WERI-Rb-1 (cell line): Measurements from ENCODE around the gene MYOM3.

Experiments used
- DNase-seq: peaks from one replicate; pipeline ENCODE4 v3.0.0-alpha.2; 2020
- H3K27ac ChIP-seq: fragments of 250-450 bp; sonication (Bioruptor Pico); 2 replicates; pipeline ENCODE4 v1.5.1; 2020; ENCODE audit warnings: mild to moderate bottlenecking, moderate library complexity
- H3K27me3 ChIP-seq: fragments of 250-450 bp; sonication (Bioruptor Pico); 2 replicates; pipeline ENCODE4 v1.5.1; 2021; ENCODE audit warnings: mild to moderate bottlenecking, low read depth, moderate library complexity; ENCODE audit not compliant: insufficient read depth, severe bottlenecking
- H3K36me3 ChIP-seq: fragments of 250-450 bp; sonication (Bioruptor Pico); 2 replicates; pipeline ENCODE4 v1.5.1; 2020; ENCODE audit warnings: mild to moderate bottlenecking, moderate library complexity
- H3K4me3 ChIP-seq: 2 replicates; pipeline ENCODE4 v1.5.1; 2011; ENCODE audit warnings: low read depth, mild to moderate bottlenecking, control low read depth, low read length
- H3K9me3 ChIP-seq: fragments of 250-450 bp; sonication (Bioruptor Pico); 2 replicates; pipeline ENCODE4 v1.5.1; 2021; ENCODE audit warnings: mild to moderate bottlenecking, moderate library complexity; ENCODE audit not compliant: severe bottlenecking
- CTCF ChIP-seq: IDR thresholded peaks from 2 replicates; pipeline ENCODE4 v1.5.1; 2011; ENCODE audit warnings: low read depth, mild to moderate bottlenecking, control low read depth, inconsistent platforms, low read length

The MYOM3 gene

DNA sequence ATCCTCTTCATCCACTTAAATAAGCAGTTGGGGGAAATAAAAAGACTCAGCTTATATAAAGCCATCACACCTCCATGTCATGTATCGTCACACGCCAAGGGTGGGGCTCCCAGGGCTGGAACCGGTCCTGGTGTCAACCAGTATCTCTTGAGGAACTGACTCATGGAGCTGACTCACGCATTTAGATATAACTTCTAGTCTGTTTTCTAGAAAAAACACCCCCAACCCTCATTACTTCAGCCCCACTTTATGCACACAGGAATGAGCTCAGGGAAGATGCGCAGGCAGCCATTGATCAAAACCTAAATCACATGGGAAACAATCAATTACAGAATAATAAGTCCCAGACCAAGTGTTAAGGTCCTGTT lies 37.9 kb upstream of the MYOM3 start:
- no peak for DNase-seq
- Histone ChIP-seq H3K27ac (no peak overlapping the region), H3K4me3 (no peak overlapping the region), H3K9me3 (no peaks in the 10 kb centered on the region), H3K27me3 (no peaks in the 10 kb centered on the region), H3K36me3 (no peaks in the 10 kb centered on the region)
- no peak for TF ChIP-seq CTCF

GRCh38 chr1:24147816-24148215 lies 35.9 kb upstream of the MYOM3 start:
- Histone ChIP-seq H3K27me3 (no peaks in the 10 kb centered on the region), H3K9me3 (no peaks in the 10 kb centered on the region), H3K4me3 (no peak overlapping the region), H3K27ac (no peak overlapping the region), H3K36me3 (no peaks in the 10 kb centered on the region)
- DNase-seq = no peak
- no peak for TF ChIP-seq CTCF

DNA sequence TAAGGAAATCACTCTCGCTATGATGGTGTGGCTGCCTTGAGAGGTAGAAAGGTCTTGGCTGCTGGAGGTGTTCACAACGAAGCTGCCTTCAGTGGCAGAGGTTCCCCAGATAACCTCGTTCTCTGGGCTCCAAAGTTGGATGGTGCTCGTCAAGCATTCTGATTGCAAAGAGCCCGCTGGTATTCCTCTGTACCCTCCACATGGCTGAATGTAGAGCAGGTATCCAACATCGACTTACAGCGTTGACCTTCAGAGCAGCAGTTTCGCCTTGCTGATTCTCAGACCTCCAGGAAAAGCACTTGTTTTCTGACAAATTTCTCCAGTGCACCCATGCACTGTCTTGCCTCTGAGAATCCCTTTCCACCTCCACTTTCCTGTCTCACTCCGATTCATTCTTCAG lies 35.3 kb upstream of the MYOM3 start:
- H3K9me3 ChIP-seq = no peaks in the 10 kb centered on the region
- DNase-seq = no peak
- TF ChIP-seq CTCF = no peak
- no peaks in the 10 kb centered on the region for H3K27me3 ChIP-seq
- H3K36me3 ChIP-seq = no peaks in the 10 kb centered on the region
- H3K4me3 ChIP-seq = no peak overlapping the region
- H3K27ac ChIP-seq = no peak overlapping the region

DNA sequence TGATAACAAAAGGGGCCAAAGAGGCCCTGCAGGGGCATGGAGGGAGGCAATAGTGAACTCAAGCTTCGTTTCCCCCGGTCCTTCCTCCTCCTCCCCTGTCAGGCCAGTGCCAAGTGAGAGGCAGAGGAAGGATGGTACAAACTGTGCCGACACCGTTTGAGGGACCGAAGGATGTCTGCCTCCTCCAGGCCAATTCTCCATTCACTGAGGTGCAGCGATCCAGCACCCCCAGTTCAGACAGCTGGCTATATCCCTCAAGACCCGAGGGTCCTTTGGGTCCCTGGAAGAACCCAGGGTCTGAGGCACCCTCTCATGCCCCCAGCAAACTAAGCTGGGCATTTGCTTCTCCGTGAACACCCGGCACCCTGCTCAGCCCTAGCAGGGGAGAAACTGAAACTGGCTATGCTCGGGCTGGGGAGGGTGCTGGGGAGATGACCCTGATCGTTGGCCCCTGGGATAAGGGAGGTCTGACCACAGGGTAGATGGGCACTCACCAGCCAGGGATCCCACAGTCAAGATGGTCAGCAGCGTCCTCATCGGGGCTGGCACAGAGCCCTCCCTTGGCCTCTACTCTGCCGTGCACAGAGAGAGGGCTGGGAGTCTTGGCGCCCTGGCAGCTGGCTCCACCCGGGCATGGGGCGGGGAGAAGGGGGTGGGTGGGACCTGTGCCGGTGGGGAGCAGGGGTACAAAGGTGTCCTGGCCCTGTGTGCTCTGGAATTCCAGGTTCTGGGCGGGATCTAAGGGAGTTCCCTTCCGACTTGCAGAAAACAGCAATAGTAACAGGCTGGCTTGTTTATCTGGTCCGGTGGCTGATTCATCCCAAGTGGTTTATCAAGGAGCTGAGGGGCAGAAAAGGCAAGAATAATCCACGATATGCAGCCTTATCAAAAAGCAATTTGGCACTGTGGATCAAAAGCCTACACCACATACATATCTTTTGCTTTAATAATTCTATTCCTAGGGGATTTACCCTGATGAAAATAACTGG lies 30.9 kb upstream of the MYOM3 start, which contains the start of gene IL22RA1:
TSS of gene IL22RA1 (minus strand) at position 595 of the 989 bp plus-strand sequence. CDS start at position 537, 58 bp downstream.
- no peak within 1 kb of the TSS for H3K27ac ChIP-seq
- H3K27me3 ChIP-seq = no peaks in the 10 kb centered on the region
- no peak for TF ChIP-seq CTCF
- H3K9me3 ChIP-seq = no peaks in the 10 kb centered on the region
- DNase-seq = no peak
- no peaks in the 10 kb centered on the region for H3K36me3 ChIP-seq
- no peak within 1 kb of the TSS for H3K4me3 ChIP-seq

GRCh38 chr1:24141311-24141997 lies 29.5 kb upstream of the MYOM3 start:
- no peak for DNase-seq
- Histone ChIP-seq H3K27ac (no peak overlapping the region), H3K36me3 (no peaks in the 10 kb centered on the region), H3K4me3 (no peak overlapping the region), H3K27me3 (no peaks in the 10 kb centered on the region), H3K9me3 (no peaks in the 10 kb centered on the region)
- TF ChIP-seq CTCF = no peak
